ENCODE data around the gene IMP4. TPM values are rescaled to one million over a fixed set of nuclear protein-coding genes. Genes with fewer than 3 reads are reported as not detected.
"Not testable (repeated sequence)": the region's sequence is repeated elsewhere in the genome, so short reads cannot be mapped to it uniquely, and the experiment has no call there.

The IMP4 gene, protein sequence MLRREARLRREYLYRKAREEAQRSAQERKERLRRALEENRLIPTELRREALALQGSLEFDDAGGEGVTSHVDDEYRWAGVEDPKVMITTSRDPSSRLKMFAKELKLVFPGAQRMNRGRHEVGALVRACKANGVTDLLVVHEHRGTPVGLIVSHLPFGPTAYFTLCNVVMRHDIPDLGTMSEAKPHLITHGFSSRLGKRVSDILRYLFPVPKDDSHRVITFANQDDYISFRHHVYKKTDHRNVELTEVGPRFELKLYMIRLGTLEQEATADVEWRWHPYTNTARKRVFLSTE
- 110 and 112 TPM in 2 replicates for total RNA-seq (2014; rRNA removed; shearing (Covaris generic))

DNA sequence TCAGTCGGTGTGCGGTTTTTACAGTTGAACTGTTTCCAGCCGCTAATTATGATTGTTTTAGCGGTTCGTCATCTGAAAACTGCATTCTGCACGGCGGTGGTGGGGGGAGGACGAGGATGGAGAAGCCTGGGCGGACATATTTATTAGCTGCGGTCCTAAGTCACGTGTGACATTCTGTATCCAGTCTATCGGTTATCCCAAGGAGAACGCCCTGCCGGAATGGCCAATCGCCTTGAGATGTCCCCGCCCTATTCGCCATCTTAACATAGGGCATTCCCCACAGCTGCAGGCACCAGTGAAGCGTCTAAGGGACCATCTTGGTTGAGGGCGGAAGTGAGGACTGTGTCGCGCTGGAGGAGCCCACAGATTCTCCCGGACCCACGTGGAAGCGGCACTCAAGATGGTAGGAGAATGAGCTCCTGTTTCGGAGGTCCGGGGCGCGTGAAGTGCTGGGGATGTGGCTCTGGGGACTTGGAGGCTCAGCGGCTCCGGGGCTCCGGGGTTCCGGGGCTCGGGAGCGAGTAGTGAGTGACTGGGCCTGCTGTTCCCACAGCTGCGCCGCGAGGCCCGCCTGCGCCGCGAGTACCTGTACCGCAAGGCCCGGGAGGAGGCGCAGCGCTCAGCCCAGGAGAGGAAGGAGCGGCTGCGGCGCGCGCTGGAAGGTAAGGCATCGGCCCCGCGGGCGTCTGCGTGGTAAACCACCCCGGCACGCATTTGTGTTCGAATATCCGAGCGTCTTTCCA is at the start of gene IMP4:
IMP4 (plus strand) TSS at position 365 of the 743 bp plus-strand sequence; CDS start at position 401, 36 bp downstream.
- peak; percentile 100 for DNase-seq (ENCODE audit: low spot score)

DNA sequence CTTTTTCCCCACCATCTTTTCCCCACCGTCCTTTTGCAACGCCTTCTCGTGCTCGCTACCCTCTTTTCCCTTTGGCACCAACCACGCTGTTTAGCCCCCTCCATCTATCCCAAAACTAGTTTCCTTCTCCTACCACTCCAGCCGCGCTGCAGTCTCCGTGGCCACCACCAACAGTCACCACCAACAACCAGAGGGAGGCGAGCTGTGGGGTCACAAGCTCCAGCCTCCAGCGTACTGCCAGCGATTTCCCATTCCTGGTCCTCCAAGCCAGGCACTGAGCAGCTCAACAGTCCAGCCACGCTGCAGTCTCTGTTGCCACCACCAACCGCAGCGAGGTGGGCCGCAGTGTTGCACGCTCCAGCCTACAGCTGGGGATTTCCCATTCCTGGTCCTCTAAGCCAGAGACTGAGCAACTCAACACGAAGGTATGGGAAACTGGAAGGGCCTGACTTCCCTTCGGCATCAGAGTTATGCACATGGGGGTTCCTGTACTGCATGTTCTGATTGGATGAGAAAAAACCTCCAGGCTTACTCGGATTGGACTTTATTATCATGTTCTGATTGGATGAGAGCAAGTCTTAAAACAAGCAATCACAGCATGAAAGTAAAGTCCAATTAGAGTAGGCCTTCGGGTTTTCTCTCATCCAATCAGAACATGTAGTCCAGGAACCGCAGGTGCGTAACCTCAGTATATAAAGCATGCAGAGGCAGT is 42.3 kb upstream of the IMP4 start:
- no peak for DNase-seq (ENCODE audit: low spot score)

- DNase-seq (ENCODE audit: low spot score): no peak
Measured at GRCh38 chr2:130300970-130301348, 41.7 kb upstream of the IMP4 start.

DNA sequence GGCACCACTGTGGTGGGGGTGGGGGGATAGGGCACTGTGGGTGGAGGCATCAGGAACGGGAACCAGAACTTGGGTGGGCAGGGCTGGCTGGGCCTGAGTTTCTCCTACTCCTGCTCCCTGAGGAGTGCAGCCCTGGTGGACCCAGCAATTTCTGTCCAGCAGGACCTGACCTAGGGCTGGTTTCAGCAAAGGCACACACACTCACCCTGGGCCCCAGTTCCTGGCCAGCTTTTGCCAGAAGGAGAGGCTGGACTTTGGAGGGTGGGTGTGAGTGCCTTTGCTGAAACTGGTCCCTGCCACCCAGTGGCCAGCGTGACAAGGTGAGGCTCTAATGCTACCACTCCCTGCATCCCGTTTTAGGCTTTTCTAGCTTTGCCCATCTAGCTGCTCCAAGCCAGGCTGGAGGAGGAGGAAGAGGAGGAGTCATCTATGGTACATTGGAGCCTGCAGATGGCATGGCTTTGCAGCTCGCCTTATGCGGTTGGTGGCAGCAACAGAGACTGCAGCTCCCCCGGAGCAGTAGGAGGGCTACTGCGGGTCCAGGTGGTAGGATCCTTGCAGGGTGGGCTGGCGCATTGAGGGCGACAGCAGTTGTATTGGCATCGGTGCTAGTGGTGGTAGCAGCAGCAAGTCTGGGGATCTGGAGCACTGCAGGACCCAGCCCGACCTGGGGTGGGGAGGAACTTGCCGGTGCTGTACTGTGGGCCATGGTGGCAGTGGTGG is 40.4 kb upstream of the IMP4 start:
- DNase-seq (ENCODE audit: low spot score): no peak

- no peak for DNase-seq (ENCODE audit: low spot score)
Measured at GRCh38 chr2:130303169-130303568, 39.5 kb upstream of the IMP4 start.

DNA sequence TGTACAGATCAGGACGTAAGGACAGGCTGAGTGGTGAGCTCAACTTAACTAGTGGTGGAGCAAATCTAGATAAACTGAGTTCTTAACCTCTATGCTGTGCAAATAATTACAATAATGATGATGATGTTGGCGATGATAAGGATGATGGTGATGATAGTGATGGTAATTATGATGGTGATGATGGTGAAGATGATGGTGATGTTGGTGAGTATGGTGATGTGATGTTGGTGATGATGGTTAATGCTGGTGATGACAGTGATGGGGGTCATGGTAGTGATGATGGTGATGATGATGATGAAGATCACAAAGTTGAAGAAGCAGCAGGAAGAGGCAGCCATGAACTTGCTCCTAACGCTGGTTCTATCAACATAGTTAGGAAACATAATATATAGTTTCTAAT is 38.0 kb upstream of the IMP4 start:
- DNase-seq (ENCODE audit: low spot score): no peak

GRCh38 chr2:130307850-130308249 is 34.8 kb upstream of the IMP4 start:
- DNase-seq (ENCODE audit: low spot score): no peak

DNA sequence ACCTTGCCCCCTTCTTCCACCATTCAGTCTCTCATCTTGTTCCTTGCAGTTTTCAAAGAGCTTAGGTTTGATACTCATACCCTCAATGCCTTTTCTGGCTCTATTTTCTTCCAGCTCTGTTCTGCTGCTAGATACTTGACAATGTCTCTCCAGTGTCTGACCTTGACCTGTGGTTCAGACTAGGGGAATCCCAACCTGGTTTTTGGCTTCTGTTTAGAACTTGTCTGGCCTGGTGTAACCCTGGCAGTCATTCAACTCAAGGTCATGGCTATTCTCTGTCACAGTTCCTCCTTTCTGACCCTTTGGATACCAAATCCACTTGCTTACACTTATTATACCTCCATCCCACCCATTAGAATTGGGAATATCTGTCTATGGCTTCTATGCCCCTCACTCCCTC is 31.8 kb upstream of the IMP4 start:
- DNase-seq (ENCODE audit: low spot score): no peak

- DNase-seq (ENCODE audit: low spot score): no peak
Measured at GRCh38 chr2:130313812-130314334, 28.8 kb upstream of the IMP4 start.

- no peak for DNase-seq (ENCODE audit: low spot score)
Measured at GRCh38 chr2:130314377-130314776, 28.3 kb upstream of the IMP4 start.

- no peak for DNase-seq (ENCODE audit: low spot score)
Measured at GRCh38 chr2:130316596-130316995, 26.1 kb upstream of the IMP4 start.

DNA sequence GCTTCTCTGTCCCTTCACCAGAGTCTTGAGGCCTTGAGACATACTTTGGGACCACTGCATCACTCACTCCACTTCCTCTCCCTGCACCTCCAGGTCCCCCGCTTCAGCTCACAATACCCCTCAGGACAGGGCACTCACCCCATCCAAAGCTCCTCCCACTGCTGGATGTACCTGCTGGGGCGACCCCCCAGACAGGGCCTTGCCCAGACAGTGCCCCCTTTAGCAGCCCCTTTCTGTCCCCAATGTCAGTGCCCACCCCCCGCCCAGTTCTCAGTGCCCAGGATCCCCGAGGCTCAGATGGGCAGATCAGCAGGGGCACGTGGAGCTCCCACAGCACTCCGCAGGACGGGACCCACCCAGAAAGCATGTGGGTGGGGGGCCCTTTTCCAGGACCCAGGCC is 23.8 kb upstream of the IMP4 start:
- DNase-seq (ENCODE audit: low spot score): no peak

DNA sequence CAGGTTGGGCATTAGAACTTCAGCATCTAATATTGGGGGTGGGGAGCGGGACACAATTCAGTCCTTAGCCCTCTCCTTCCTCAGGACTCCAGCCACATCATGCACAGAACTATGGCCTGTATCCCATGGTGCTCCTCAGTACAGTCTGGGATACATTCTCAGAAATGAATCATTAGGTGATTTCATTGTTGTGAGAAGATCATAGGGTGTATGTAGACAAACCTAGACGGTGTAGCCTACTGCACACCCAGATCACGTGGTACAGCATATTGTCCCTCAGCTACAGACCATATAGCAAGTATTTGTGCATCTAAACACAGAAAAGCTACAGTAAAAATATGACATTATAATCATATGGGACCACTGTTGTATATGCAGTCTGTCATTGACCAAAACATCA is 23.2 kb upstream of the IMP4 start:
- no peak for DNase-seq (ENCODE audit: low spot score)

GRCh38 chr2:130327703-130328527 is 14.8 kb upstream of the IMP4 start:
- DNase-seq (ENCODE audit: low spot score): peak; percentile 78

DNA sequence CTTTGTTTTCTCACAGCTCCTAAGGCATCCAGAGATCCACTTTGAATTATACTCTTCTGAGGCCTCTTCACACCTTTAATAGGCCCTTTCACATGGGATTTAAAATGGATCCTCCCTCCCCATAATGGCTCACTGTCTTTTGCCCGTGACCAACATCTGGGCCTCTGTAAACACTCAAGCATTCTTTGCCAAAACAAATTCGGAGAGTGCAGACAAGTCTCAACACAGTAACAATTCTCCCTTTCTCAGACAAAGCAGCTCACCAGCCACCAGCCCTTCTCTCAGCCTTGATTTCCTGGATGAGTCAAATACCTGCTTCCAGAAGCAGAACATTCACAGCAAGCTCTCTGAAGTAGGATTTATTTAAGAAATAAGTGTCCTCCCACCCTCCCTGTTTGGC is 14.0 kb upstream of the IMP4 start:
- no peak for DNase-seq (ENCODE audit: low spot score)

DNA sequence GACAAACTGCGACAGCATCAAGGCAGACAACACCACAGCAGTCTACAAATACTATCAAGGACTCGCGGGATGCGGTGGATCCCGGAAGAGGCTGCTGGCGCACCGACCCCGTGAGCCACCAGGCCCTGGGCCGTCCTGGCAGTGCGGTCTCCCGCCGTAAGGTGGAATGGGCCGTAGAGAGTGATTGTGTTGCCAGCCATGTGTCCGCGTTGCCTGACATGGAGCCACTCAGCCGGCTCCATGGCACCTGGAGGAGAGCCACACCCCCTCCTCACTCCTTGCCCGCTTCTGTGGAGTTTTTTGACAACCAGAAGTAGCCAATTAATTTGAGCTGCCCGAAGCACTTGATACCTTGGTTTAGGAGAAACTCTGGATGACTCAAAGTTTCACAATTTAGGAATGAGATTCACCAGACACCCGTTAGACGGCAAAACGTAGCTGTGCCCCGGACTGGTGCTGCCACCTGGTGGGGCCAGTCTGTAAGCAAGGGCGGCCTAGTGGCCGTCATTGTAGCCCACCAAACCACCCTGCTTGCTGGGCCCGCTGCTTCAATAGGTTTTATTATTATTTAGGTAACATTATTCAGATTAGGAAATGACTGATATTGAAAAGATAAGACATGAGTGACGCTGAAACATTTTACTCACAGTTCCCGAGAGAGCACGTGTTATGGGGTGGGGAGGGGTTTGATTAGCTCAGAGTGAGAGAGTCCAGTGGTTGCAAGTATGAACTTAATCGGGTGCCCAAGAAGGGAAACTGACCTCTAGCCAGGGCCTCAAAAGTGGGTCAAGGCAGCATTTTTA is 10.2 kb upstream of the IMP4 start:
- DNase-seq (ENCODE audit: low spot score): peak; percentile 67

GRCh38 chr2:130333253-130333652 is 9.4 kb upstream of the IMP4 start:
- DNase-seq (ENCODE audit: low spot score): not testable (repeated sequence)

DNA sequence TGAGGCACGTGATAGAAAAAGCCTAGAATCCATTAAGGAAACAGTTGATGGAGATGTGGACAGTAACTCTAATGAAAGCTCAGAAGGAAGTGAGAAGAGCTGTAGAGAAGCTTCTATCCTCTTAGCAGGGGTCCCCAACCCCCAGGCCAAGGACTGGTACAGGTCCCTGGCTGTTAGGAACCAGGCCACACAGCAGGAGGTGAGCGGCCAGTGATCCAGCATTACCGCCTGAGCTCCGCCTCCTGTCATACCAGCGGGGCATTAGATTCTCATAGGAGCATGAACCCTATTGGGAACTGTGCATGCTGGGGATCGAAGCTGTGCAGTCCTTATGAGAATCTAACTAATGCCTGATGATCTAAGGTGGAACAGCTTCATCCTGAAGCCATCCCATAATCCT is 8.7 kb upstream of the IMP4 start:
- no peak for DNase-seq (ENCODE audit: low spot score)

- no peak for DNase-seq (ENCODE audit: low spot score)
Measured at GRCh38 chr2:130335226-130335625, 7.5 kb upstream of the IMP4 start.

Data from H4 (cell line).